T-helper 1 cell treated with Interleukin-12 subunit alpha and Interleukin-12 subunit beta and Interleukin-4 antibody, amounts not matched to agents 30 ng/mL and 1 ng/mL, for 36 hours (primary cell): ENCODE data around the gene GRIA1. TPM values are rescaled to one million over a fixed set of nuclear protein-coding genes. Genes with fewer than 3 reads are reported as not detected.
"Not testable (repeated sequence)": the region's sequence is repeated elsewhere in the genome, so short reads cannot be mapped to it uniquely, and the experiment has no call there.

ENCODE experiments used
- intact Hi-C: fragments of 100-400 bp; cut with micrococcal nuclease; formaldehyde crosslinking; loops from one replicate; pipeline ENCODE4 v1.15.1; 2024
- total RNA-seq: library from RNA; stranded (reverse); gene quantifications from 2 replicates; pipeline ENCODE4 v1.2.3, GENCODE V29; 2022

GRIA1 gene
- total RNA-seq, 1 donor from 2014 or later: not detected

GRCh38 chr5:153717287-153717686 is 226.8 kb downstream of the GRIA1 start:
- intact Hi-C loops: no loop called here

DNA sequence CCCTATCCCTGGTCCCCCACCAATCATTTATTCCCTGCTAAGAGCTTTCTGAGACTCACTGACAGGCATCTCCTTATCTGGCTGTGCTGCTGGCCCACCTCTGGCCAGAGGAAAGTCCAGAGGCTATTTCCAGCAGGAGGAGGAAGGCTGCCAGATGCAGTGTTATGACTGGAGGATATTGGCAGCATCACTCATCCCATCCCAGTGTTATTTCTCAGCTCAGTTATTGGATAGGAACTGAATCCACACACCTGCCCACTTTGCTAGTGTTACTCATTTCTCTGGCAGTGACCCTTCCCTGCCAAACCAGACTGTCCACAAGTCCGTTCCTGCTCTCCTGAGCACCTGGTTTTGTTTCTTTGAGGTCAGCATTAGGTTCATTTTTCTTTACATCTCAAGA is 228.2 kb downstream of the GRIA1 start:
- intact Hi-C loops: no loop called here

DNA sequence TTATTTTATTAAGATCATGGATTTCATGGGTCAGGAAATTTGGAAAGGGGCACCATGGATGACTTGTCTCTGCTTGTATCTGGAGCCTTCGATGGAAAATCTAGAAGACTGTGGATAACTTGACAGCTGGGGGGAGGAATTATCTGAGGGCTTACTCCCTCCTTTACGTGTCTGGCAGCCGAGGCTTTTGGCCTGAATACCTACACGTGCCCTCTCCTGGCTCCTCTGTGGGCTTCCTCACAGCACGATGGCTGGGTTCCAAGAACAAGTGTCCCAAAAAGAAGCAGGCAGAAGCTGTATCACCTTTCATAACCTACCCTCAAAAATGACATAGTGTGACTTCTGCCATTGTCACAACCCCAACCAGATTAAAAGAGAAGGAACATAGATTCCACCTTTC is 228.9 kb downstream of the GRIA1 start:
- intact Hi-C loops: no loop called here

GRCh38 chr5:153723022-153723610 is 232.6 kb downstream of the GRIA1 start:
- intact Hi-C loops: not testable (repeated sequence)

GRCh38 chr5:153742060-153742459 is 251.6 kb downstream of the GRIA1 start:
- intact Hi-C loops: no loop called here

GRCh38 chr5:153744751-153745150 is 254.3 kb downstream of the GRIA1 start:
- intact Hi-C loops: no loop called here

DNA sequence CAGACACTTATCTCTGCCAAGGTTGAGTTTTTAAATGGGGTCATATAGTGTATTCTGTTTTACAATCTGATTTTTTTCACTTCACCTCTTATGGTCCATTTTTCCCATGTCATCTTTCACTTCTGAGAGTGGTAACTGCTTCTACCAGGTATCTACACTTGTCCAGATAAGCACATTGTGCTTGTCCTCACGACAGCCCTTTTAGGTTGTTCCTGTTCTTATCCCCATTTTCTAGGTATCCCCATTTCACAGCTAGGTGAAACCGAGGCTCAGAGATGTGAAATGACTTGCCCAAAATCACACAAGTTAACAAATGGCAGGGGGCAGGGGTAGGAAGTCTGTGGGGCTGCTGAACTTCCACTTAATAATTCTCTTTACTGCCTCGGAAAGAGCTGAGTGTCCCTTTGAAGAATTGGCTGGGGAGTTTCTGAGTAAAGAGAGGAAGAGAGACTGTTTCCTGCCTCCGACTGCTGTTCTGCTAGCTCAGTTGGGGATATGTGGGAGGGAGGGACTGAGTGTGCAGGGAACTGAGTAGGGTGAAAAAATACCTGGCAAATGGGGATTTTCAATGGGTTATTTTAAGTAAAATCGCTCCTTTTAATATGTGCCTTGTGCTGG is 255.4 kb downstream of the GRIA1 start:
- intact Hi-C loops: no loop called here

DNA sequence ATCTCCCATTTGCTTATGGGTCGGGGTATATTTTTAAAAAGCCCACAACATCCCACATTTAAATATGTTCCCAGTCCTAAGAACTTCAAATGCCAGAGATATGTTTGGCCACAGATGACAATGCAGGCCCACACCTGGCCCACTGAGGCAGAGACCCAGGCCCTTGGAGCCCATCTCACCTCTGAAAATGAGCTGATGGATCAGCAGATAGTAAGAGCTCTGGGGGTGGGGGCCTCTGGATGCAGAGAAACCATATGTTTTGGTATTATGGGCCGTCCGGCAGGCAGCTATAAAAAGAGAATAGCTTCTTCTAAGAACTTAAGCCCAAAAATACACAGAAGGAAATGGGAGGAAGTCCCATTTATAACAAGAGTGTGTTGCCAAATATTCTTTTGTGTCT is 256.0 kb downstream of the GRIA1 start:
- intact Hi-C loops: no loop called here

DNA sequence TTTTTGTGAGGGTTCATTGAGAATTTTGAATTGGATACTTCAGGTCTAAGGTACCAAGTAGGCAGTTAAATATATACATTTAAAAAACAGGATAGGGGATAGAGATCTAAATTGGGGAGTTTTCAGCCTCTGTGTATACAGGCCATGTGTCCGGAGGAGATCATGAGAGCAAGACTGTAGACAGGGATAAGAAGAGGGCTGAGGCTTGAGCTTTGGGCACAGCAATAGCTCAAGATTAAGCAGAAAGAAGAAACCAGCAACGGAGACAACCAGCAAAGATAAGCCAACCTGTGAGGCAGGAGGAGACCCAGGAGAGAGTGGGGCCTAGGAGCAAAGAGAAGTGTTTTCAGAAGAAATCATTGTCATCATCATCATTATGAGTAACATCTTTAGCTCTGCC is 258.4 kb downstream of the GRIA1 start:
- intact Hi-C loops: no loop called here

DNA sequence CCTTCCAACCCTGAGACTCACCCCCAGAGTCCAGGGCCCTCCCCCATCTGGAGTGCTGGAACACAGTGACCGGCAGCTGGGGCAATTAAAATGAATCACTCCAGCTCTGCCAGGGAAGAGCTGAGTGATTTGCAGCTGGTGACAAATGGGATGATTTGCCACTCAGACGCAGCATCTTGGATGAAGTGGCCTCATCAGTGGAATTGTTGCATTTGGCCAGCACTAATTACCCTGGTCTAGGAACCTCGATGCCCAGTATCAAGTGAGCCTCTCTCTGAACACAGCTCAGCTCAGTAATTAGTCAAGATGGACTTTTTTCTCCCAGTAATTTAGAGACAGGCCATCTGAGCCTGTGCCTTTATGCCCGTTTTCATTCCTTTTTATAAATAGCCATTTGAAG is 259.5 kb downstream of the GRIA1 start:
- intact Hi-C loops: no loop called here

DNA sequence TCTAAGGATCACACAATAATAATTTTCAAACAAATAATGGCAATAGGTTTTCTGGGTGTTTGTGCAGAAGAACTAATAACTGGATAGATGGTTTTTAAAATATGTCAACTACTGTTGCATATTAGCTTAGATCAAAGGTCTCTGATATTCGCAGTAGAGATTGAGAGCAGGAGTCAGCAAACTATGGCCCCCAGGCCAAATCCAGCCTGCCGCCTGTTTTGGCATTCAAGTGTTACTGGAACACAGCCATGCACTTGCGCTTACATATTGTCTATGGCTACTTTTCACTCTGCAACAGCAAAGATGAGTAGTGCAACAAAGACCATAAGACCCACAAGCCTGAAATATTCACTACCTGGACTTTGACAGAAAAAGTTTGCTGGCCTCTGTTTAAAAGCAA is 260.8 kb downstream of the GRIA1 start:
- intact Hi-C loops: no loop called here

DNA sequence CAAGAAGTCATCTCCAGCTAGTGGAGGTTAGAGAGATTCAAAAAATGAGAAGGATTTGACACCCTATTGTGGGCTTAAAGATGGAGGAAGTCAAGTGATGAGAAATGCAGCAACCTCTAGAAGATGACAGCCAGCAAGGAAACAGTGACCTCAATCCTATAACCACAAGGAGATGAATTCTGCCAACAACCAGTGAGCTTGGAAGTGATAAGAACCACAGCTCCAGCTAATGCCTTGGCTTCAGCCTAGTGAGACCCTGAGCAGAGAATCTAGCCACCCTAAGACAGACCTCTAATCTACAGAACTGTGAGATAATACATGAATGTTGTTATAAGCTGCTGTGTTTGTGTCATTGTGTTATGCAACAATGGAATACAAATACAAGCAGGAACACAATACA is 262.4 kb downstream of the GRIA1 start:
- intact Hi-C loops: no loop called here

DNA sequence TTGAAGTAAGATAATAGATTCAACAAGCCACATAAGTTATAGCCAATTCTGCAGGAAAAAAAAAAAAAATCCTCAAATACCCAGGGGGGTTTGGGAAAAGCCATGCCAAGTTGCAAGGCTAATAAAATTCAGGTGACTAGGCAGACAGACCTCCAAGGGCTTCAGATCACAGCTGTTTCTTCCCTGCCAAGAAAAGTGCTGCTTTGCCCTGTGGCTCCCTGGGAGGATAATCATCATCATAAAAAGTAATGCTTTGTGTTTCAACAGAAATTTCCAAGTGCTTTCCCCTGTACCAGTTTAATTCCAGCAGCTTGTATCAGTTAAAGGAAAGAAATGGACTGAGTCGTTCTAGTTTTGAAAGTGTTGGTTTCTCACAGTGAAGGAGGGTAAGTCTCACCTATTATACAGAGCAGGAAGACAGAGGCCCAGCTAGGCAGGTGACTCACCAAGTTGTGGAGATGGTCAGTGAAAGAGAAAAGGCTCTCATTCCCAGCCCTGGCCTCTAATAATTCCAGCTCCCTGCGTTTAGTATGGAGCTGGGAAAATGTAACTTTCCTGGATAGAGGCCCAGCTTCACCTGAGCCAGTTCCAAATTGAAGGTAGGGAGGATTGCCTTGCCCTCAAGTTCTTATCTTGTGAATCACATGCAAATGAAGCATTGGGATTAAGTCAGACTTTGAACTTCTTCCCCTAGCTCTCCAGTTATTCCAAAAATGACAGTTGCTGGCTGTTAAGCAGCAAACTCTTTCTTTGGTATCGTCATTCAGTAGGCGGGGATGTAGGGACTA is 263.4 kb downstream of the GRIA1 start:
- intact Hi-C loops: no loop called here

GRCh38 chr5:153755913-153756500 is 265.5 kb downstream of the GRIA1 start:
- intact Hi-C loops: no loop called here

- intact Hi-C loops: no loop called here
Measured at GRCh38 chr5:153756540-153756939, 266.1 kb downstream of the GRIA1 start.

GRCh38 chr5:153765987-153766386 is 275.5 kb downstream of the GRIA1 start:
- intact Hi-C loops: no loop called here

- intact Hi-C loops: no loop called here
Measured at GRCh38 chr5:153767221-153768188, 277.0 kb downstream of the GRIA1 start.

DNA sequence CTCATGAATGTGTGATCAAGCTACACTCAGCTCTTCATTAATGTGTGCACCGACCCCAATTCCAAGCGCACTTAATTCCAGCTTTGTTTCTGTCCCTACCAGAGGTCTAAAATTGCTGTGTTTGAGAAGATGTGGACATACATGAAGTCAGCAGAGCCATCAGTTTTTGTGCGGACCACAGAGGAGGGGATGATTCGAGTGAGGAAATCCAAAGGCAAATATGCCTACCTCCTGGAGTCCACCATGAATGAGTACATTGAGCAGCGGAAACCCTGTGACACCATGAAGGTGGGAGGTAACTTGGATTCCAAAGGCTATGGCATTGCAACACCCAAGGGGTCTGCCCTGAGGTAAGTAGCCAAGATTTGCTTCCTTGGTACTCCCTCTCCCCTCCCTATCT is 279.6 kb downstream of the GRIA1 start:
- intact Hi-C loops: no loop called here

GRCh38 chr5:153774686-153775085 is 284.2 kb downstream of the GRIA1 start:
- intact Hi-C loops: no loop called here

DNA sequence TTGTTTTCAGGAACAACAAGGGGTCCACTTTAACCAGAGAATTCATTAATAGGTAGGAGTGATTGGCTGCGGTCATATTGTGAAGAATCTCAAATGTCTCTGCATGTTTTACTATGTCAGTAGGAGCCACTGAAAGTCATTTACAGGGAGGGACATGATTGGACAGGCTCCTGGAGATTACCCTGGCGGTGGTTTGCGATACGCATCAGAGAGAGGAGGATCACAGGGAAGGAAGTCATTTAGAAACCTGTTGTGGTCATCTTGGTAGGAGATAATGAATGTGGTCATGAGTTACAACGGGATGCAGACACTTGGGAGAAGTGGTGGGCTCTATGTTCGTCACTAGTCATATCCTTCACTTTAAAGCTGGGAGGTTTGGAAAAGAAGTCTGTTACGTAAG is 285.5 kb downstream of the GRIA1 start:
- intact Hi-C loops: no loop called here
